ENCODE results near the gene TMEM165.
"Not testable (repeated sequence)": the region's sequence is repeated elsewhere in the genome, so short reads cannot be mapped to it uniquely, and the experiment has no call there.

Gene TMEM165, protein sequence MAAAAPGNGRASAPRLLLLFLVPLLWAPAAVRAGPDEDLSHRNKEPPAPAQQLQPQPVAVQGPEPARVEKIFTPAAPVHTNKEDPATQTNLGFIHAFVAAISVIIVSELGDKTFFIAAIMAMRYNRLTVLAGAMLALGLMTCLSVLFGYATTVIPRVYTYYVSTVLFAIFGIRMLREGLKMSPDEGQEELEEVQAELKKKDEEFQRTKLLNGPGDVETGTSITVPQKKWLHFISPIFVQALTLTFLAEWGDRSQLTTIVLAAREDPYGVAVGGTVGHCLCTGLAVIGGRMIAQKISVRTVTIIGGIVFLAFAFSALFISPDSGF

DNA sequence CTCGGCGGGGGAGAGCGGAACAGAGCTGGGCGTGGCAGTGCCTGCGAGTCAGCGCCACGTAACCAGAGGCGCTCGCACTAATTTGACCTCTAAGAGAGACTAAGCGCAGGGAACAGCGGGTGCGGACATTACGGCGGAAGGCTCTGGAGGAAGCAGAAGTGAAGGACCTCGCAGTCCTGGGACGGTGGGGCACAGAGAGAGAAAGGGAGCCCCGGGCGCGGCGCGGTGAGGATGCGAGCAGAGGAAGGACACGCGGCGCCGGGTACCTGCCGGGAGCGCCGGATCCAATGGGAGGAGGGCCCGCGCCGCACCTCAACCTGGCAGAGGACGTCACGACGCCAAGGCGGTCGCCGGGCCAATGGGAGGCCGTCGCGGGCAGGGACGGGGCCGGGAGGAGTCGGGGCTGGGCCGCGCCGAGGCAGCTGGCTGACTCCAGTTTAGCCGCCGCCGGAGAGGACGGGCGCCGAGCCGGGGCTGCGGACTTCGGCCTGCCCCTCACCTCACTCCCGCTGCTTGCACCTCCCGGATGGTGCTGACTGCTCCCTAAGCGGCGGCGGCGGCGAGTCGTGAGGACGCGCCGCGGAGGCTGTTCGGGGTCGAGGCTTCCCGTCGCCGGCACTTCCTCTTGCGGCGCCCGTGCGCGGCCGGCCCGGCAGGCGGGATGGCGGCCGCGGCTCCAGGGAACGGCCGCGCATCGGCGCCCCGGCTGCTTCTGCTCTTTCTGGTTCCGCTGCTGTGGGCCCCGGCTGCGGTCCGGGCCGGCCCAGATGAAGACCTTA lies at the start of gene TMEM165:
Gene TMEM165, plus strand, starts transcription at position 429 of the 779 bp plus-strand sequence. Its CDS starts 233 bp downstream, at position 662.
- peak; percentile 78 for DNase-seq

DNA sequence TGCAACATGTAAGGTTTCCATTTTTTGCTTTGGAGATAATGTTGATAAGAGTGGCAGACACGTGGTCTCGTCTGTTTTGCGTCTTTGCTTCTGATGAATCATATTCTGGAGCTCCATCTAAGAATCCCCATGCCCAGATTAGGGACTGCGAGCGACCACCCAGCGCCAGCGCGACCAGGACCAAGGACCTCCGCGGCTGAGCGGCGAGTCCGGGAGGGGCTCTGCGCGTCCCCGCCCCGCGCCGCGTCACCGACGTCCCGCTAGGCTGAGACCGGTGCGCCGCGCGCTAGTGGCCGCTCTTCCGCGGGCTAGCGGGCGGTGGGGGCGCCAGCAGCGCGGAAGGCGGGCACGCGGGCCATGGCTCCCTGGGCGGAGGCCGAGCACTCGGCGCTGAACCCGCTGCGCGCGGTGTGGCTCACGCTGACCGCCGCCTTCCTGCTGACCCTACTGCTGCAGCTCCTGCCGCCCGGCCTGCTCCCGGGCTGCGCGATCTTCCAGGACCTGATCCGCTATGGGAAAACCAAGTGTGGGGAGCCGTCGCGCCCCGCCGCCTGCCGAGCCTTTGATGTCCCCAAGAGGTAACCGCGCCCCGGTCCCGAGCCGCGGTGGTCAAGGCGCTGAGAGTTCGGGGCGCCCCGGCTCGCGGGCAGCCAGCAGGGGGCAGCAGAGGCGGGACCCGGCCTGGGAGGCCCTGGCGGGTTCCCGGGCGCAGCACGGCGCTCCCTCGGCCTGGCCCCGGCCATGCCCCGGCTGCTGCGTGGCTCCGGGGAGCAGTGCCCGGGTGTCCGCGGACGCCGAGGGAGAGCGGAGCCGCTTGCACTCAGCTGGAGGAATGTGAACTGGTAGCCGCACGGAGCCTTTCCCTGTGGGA lies 49.5 kb upstream of the TMEM165 start, which contains the start of gene SRD5A3:
Gene SRD5A3, plus strand, starts transcription at position 263 of the 871 bp plus-strand sequence. Its CDS starts 95 bp downstream, at position 358.
- DNase-seq = peak; percentile 76

DNA sequence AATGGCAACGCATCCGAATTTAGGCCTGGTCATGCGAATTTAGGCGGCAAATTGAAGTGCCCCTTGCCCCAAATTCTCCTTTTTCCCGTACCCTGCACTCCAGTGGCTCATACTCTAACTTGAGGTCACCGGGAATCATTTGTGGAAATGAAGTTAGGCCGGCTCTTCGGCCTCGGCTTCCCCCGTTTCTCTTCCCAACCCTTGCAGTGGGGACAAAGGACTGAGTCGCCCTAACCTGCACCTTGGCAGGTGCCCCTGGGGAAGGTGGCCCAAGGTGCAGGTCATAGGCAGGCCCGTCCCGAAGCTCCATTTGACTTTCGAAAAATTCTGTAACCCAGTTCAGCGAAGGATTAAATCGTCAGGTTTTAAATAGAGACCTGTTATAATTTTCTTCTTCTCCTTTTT lies 48.9 kb upstream of the TMEM165 start:
- DNase-seq = no peak

DNA sequence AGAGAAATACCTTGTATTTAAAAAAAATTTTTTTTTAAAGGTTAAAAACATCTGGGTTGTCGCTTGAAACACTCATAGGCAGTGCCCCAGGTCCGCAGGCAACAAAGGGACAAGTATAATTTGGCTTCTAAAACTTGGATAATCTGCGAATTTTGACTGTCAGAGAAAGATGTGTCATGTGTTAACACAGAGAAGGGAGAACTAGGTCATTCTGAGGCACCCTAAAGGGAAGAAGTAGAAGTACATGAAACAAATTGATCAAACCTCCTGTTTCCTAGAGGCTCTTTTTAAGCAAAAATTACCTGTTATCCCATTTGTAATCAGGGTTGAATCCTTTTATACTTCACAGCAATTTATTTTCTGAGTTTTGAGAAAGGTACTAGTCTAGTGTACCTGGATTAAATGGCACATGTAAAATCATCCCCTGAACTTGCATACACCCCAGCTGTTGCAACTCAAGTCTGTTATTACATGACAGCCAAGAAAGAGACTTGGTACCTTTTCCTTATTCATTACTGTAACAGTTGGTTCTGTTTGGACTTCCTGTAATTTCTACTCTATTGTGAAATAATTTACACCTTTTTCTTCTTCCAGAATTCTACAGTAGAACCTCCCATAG lies 48.0 kb upstream of the TMEM165 start:
- DNase-seq = no peak

DNA sequence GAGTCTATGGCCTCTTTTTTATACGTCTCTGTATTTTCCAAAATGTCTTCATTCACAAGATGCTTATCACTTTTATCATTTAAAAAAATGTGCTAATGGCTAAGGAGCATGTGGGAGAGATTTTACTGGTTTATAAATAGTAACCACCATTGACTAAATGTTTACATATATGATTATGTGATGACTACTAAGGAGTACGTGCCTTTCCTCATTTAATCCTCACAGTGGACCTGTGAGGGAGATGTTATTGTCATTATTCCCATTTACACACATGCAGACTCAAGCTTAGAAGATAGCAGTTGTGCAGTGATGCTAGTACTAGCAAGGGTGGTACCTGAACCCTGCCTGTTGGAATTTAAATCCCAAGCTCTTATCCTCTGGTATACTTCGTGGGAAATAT lies 47.3 kb upstream of the TMEM165 start:
- no peak for DNase-seq

DNA sequence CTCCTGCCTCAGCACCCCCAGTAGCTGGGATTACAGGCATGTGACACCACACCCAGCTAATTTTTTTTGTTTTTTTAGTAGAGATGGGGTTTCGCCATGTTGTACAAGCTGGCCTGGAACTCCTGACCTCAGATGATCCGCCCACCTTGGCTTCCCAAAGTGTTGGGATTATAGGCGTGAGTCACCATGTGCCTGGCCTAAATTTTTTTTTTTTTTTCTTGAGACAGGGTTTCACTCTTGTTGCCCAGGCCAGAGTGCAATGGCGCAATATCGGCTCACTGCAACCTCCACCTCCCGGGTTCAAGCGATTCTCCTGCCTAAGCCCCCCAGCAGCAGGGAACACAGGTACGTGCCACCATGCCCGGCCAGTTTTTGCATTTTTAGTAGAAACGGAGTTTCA lies 44.9 kb upstream of the TMEM165 start:
- DNase-seq = not testable (repeated sequence)

DNA sequence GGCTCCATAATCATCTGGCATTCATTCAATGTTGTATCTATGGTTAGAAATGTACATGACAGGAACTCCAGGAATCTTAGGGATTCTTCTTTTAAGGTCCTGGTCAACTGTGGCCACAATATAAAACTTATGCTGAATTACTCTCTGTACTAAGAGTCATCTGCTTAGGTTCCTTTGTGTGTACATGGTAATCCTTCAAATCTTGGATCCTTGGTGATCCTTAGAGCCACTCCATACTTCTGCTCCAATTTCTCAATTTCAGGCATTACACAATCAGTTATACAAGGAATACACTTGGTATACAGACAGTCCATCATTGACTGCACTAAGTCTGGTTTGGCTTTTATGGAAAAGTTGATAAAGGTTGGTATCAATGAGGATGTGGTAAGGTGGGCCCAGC lies 43.9 kb upstream of the TMEM165 start:
- no peak for DNase-seq

DNA sequence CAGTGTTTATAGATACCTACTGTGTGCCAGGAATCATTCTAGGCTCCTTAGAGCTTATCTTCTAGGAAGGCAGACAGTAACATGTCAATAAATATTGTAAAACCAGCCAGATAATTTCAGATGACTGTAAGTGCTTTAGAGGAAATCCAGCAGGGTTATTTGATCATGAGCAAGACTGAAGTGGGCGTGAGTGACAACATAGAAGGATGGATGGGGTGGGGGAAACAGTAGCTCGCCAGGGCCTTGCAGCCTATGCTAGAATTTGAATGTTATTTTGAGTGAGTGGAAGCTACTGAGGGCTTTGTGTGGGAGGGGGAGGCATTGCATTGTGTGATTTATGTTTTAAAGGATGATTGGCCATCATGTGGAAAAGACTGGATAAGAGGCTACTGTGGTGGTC lies 43.0 kb upstream of the TMEM165 start:
- no peak for DNase-seq

DNA sequence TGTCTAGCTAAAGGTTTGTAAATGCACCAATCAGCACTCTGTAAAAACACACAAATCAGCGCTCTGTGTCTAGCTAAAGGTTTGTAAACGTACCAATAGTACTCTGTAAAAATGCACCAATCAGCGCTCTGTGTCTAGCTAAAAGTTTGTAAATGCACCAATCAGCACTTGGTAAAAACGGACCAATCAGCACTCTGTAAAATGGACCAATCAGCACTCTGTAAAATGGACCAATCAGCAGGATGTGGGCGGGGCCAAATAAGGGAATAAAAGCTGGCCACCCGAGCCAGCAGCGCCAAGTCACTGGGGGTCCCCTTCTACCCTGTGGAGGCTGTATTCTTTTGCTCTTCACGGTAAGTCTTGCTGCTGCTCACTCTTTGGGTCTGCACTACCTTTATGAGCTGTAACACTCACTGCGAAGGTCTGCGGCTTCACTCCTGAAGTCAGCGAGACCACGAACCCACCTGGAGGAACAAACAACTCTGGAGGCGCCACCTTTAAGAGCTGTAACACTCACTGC lies 42.5 kb upstream of the TMEM165 start:
- DNase-seq = not testable (repeated sequence)

DNA sequence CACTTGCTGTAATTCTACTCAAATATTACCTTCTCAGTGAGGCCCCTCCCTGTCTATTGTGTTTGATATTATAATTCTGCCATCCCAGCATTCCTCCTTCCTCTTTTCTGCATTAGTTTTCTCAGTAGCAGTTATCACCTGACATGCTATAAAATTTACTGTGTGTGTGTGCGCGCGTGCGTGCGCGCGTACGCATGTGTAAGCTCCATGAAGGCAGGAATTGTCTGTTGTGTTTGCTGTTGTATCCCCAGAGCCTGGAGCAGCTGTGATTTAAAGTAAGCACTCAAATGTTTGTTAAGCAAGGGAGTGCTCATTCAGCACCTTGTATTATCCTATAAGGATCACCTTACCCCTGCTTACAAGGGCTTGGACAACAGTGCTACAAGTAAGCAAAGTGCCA lies 41.1 kb upstream of the TMEM165 start:
- no peak for DNase-seq

DNA sequence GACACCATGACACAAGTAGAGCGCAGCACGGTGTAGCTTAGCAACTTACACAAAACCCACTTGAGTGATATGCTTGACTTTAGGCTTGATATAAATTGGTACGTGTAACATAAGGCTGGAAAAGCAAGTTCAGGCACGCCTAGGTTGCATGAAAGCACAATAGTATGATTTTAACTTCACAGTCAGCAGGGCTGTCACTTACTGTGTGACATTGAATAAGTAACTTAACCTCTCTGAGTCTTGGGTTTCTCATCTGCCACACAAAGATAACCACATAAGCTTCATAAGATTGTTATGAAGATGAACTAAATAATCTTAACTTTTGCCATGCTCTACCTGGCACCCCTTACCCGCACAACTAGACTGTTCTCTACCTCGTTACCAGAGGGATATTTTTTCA lies 40.2 kb upstream of the TMEM165 start:
- no peak for DNase-seq

DNA sequence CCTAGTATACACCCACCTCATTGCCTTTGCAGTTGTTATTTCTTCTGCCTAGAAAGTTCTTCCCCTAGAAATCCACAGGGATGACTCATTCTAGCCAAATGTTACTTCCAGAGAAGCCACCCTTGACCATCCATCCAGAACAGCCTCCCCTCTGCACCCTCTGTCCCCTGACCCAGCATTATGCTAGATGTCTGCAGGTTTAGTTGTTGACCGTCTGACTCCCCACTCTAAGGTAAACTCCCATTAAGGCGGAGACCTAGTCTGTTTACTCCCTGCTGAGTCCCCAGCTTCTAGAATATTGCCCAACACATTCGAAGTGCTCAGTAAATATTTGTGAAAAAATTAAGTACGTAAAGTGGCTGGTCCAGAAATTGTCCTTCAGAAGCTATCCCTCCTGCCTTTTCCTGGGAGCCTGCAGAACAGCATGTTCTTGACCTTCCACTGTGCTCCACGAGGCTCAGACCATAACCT lies 38.7 kb upstream of the TMEM165 start:
- no peak for DNase-seq

DNA sequence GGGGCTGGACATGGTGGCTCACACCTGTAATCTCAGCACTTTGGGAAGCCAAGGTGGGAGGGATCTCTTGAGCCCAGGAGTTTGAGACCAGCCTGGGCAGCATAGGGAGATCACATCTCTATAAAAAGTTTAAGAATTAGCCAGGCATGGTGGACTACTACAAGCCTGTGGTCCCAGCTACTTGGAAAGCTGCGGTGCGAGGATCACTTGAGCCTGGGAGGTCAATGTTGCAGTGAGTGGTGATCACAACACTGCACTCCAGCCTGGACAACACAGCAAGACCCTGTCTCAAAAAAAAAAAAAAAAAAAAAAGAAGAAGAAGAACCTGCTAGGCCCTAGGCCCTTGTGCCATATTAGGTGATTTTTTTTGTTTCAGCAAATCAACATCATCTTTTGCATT lies 37.5 kb upstream of the TMEM165 start:
- DNase-seq = no peak

DNA sequence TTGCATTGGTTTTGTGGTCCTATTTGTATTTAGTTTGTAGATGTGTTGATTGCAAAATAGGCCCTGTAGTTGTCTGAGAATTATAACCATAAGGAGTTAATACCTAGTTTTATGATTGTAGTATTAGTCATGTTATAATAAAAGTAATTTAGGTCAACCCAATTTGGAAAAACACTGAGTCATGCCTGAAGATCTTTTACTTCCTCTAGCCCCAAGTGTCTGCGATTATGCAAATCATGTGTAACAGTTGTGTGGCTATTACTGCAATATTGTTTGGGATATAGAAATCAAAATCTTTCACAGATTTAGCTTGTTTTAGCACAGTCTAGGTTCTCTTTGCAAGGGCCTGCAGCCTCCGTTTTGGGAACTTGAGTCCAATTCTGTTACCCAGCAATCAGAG lies 37.1 kb upstream of the TMEM165 start:
- DNase-seq = no peak

DNA sequence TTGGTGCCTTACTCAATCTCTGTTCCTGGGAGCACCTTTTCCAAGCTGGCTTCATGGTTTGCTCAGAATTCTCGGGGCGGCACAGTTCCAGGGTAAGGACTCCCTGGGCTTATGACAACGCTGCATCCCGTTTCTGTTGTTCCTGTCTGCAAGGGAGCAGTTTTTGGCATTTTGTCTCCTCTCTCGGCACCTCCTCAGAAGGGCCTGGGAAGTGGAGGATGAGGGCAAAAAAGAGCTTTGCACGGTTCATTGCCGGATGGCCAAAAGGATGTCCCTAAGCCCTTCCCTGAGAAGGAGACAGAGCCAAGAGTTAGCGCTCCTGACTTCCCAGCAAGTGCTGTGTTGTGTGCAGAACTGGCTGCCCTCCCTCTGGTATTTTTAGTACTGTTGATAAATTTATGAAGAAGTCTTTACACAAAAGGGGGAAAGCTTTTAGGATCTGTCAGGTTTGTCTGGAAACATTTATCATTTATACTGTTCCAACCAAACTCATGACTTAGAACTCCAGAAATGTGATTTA lies 36.3 kb upstream of the TMEM165 start:
- no peak for DNase-seq

DNA sequence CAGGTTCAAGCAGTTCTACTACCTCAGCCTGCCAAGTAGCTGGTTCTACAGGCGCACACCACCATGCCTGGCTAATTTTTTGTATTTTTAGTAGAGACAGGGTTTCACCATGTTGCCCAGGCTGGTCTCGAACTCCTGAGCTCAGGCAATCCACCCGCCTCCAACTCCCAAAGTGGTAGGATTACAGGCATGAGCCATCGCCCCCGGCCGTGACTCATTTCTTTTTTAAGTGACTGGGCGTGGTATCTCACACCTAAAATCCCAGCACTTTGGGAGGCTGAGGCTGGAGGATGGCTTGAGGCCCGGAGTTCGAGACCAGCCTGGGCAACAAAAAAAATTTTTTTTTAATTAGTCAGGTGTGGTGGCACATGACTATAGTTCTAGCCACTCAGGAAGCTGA lies 32.8 kb upstream of the TMEM165 start:
- DNase-seq = not testable (repeated sequence)

DNA sequence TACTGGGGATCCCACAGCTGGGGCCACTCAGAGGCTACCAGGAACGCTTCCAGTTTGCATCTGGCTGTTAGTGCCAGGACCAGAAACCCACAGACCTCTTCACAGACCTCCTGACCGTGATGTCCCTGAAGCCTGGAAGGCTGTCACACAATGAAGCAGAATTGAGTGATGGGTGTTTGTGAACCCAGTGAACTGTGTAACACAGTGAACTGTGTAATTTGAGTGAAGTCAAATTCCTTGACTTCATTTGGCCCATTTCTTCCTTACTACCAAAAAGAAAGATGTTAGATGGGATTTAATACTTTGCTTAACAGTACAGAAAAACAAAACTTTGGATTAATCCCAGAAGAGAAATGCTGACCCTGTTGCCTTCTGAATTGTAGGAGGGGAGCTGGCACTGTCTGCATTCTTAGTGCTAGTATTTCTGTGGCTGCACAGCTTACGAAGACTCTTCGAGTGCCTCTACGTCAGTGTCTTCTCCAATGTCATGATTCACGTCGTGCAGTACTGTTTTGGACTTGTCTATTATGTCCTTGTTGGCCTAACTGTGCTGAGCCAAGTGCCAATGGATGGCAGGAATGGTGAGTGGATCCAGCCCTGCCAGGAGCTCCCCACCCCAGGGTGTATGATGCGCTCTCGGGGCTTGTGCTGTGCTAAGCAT lies 31.9 kb upstream of the TMEM165 start:
- no peak for DNase-seq

DNA sequence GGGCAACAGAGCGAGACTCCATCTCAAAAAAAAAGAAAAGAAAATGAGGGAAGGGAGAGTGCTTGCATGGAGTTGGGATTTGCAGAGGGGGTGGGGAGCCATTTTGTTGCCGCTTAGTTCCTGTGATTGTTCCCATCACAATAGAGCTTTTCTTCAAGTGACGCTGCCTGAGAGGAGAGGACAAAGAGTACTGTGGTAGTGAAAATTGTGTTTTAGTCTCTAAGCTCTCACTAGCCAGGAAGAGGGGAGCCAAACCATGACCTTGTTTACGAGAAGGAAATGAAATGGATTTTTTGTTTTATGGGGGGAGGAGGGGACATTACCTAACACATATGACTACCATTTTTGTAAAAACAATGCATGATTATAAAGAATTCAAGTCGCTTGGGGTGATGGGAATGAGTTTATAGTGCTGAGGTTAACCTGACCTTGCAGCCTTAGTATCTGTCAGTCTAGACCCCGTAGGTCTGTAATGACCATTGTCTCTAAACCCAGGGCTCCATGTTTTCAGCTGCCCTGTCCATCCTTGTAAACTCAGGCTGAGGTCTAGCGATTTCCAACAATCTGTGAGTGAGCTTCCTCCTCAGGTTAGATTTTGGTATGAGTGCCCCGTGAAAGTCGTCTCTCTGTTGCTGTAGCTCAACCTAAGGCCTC lies 30.9 kb upstream of the TMEM165 start:
- no peak for DNase-seq

DNA sequence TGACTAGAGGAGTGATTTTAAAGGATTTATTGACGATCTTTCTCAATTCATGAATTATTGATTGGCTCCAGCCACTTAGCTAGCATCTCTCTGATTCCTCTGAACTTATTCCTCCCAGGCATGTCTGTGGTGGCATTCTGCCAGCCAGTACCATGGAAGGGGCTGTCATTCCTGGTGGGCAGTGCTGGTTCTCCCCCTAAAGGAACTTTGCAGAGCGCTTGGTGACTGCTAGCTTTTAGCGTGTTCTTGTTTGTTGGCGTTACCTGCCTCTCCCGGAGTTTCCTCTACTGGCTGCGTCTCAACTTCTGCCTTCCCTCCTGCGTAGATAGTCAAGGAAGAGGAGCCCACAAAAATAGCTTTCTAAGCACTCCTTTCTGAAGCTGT lies 30.4 kb upstream of the TMEM165 start:
- DNase-seq = no peak

DNA sequence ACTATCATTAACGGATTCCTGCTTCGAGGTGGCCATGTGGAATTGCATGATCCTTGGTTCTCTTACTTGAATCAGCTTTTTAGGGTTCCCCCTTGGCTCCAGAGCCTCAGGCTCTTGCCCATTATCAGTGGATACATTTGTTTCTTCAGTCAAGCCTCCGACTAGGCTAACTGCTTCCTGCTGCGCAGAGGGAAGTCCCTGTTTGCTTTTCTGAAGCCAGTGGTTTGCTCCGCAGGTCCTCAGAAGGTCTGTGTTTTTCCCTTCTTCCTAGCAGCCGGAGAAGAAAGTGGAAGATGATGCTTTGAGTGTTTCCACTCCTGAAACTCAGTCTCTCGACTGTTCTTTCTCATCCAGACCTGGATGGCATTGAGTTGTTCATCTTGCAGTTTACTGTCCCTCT lies 29.1 kb upstream of the TMEM165 start:
- DNase-seq = no peak

DNA sequence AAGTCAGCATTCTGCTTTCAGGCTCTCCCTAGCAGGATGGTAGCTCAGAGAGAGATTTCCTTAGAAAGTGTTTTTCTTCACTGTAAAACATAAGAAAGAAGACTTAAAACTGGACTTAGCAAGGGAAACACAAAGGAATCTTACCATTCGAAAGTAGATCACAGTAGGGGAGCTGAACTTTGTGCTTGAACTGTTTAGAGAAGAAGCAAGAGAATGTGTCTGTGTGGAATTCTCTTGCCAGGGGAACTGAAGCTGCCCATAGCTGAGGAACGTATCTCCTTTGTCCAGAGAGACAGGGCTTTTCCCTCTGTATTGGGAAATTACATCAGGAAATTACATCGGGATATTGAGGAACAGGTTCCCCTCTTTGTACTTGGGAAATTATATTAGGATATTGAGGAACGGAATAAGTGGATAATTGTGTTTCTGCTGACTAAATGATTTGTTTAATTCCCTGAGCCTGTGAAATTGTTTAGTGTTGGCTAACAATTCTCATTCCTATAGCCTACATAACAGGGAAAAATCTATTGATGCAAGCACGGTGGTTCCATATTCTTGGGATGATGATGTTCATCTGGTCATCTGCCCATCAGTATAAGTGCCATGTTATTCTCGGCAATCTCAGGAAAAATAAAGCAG lies 28.6 kb upstream of the TMEM165 start:
- DNase-seq = no peak
